ENCODE measurements around the gene SEMA7A. TPM values are rescaled to one million over a fixed set of nuclear protein-coding genes. Genes with fewer than 3 reads are reported as not detected.

The SEMA7A gene
- total RNA-seq, 2 donors from 2014 or later: 47.8 to 53.6 TPM

- ATAC-seq (no peak), DNase-seq (ENCODE audit: low spot score in 2 of 2) (no peak)
- Mint-ChIP-seq H3K36me3 (peaks cover 14 to 32% of the 10 kb centered on the region in 2 donors), H3K27ac (peak overlapping the region in 1 of 2 donors; percentile 59), H3K9me3 (no peaks in the 10 kb centered on the region)
Observed at GRCh38 chr15:74426404-74427281, 7.1 kb downstream of the SEMA7A start.

GRCh38 chr15:74425630-74426029, 8.1 kb downstream of the SEMA7A start:
- peaks cover 6 to 24% of the 10 kb centered on the region in 2 donors for H3K36me3 Mint-ChIP-seq
- no peak for ATAC-seq
- DNase-seq (ENCODE audit: low spot score in 2 of 2): no peak
- no peaks in the 10 kb centered on the region for H3K9me3 Mint-ChIP-seq
- peak overlapping the region in 1 of 2 donors; percentile 59 for H3K27ac Mint-ChIP-seq

DNA sequence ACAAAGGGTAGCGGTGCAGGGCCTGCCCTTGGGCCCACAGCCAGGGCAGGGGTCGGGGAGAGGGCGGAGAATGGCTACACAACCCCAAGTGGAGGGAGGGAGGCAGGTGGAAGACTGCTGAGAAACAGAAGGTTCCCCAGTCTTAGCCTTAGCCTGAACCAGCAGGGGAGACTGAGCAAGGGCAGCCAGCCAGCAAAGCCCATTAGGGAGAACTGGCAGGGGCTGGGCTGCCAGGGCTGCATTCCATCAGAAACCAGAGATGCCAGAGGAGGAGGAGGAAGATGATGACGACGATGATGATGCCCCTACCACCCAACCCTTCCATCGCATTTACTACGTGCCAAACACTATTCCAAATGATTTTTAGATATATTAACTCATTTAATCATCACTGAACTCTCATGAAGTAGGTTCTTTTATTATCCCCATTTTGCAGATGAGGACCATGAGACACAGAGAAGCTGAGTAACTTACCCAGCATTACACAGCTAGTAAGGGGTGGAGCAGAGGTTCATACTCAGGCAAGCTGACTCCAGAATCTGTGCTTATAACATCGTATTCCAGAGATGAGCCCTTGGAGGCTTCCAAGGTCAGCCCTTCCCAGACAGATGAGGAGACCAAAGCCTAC, 8.7 kb downstream of the SEMA7A start:
- Mint-ChIP-seq H3K9me3 (no peaks in the 10 kb centered on the region), H3K27ac (peak overlapping the region; percentile 39 to 51), H3K36me3 (peaks cover 5 to 24% of the 10 kb centered on the region in 2 donors)
- DNase-seq (ENCODE audit: low spot score in 2 of 2): no peak
- ATAC-seq: no peak

DNA sequence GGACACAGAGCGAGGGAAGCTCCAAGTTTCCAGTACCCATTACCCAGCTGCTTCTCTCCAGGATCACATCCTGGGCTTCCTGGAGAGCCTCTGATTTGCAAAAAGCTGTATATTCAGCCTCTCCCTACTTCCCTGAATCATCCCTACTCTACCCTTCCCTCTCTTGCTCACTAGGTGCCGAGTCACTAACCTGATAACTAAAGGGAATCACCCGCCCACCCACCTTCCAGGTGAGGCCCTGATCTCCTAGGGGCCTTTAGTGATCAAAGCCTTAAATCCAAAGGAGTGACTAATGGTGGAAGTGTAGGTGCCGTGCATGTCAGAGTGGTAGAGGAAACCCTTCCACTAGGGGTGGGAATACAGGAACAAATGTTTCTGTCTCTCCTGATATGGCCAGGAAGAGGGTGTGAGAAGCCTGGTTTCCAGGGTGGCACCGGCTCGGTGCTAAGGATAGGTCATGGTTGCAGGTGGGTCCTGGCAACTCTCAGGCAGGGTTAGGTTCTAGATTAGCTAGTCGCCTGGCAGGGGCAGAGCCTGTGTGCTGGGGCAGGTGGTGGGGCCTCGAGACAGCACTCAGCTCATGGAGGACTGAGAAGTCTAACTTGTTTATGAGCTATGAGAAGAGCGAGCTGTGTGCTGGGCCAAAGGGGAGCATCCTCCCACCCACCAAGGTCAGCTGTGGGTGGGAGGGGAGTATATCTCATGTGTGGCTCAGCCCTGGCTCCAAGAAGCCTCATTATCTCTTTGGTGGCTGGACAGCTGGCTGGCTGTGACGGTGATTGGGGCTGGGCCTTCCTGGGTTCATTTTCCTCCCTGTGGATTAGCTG, 10.1 kb downstream of the SEMA7A start:
- ATAC-seq: no peak
- Mint-ChIP-seq H3K9me3 (no peaks in the 10 kb centered on the region), H3K27ac (peak overlapping the region; percentile 39 to 93), H3K36me3 (peaks cover 0 to 23% of the 10 kb centered on the region in 2 donors)
- no peak for DNase-seq (ENCODE audit: low spot score in 2 of 2)

DNA sequence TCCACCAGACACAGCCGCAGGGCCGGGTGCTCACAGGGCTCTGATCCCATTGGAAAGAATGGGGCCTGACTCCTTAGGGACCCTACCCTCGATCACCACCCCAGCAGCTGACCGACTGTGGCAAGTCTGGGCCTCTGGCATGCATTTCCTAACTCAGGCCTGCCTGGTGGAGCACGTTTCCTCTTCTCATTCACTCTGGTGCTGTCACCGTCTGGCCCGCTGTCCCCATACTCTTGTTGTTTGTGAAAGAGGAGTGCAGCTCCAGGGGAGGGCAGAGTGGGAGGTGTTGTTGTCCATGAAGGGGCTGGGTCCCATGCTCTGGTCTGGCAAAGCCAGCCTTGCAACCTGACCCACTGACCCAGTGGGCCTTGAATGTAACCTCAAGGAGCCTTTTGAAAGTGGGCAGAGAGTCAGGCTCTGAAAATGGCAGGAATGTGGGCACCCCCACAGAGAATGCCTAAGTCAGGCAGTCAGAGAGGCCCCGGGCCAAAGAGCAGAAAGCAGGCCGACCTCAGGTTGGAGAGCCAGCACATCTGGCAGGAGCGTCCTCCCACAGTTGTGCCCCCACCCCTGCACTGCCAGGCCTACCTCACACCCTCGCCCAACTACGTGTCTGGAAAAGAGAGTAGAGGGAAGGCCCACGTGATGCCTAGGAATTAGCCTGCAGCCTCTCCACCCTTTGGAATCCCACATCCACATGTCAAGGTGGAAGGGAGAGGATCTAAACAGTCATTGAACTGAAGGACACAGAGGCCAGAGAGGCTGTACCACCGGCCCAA, 10.9 kb downstream of the SEMA7A start:
- H3K36me3 Mint-ChIP-seq: peaks cover 0 to 15% of the 10 kb centered on the region in 2 donors
- H3K27ac Mint-ChIP-seq: peak overlapping the region; percentile 39 to 62
- DNase-seq (ENCODE audit: low spot score in 2 of 2): no peak
- H3K9me3 Mint-ChIP-seq: no peaks in the 10 kb centered on the region
- ATAC-seq: no peak

DNA sequence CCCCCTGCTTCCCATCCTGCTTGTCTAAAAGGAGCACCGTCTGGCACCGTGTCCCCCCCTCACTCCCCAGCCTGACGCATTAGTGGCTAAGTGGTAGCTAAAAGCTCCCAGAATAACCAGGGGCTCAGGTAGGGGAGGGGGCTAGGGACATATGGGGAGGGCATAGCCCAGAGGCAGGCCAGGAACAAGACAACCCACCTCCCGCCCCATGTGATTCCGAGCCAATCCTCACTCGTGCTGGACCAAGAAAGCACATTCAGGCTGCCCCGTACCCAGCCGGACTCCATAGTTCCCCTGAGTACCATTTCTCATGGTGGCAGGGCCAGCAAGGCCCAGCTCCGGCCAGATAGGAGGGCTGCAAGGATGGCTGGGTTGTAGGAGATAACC, 11.5 kb downstream of the SEMA7A start:
- ATAC-seq (no peak), DNase-seq (ENCODE audit: low spot score in 2 of 2) (no peak)
- peaks cover 6 to 11% of the 10 kb centered on the region in 2 donors for H3K36me3 Mint-ChIP-seq
- H3K9me3 Mint-ChIP-seq: no peaks in the 10 kb centered on the region
- H3K27ac Mint-ChIP-seq: peak overlapping the region in 1 of 2 donors; percentile 39

DNA sequence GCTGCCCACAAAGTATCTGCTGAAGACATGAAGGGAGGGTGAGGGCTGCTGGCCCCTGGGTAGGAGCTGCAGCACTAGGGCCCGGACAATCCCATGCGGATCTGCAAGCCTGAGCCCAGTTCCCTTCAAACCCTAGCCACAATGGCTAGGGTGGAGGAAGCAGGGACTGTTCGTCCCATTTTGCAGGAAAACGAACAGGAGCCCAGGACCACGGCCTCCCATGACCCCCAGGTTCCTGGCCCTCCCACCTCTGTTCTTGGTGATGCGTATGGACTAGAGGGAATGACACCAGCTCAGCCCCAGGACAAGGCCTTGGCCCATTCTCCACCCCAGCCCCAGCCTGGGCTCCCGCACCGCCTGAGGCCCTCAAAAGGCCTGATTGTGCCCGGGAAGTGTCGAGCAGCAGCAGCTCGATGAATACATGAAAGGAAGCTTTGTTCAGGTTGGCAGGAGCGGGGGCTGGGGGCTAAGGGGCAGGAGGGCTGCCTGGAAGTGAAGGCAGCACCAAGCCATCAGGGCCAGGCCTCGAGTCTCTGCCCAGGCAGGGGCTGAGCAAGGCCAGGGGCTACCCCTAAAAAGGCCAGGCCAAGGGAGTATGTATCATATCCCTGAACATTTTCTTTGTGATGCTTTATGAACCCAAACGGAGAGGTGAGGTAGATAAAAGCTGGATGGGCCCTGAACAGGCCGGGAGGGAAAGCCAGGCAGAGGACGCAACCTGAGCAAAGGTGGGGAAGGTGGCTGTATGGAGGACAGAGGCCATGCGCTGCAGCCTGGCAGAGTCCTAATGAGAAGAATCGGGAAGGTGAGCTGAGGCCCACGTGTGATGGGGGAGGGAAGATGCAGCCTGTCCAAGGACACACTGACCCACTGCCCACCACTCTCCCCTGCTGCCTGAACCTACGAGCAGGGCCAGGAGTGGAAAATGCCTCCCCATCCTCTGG, 12.2 kb downstream of the SEMA7A start:
- no peaks in the 10 kb centered on the region for H3K9me3 Mint-ChIP-seq
- H3K27ac Mint-ChIP-seq: peak overlapping the region; percentile 9 to 50
- no peak for DNase-seq (ENCODE audit: low spot score in 2 of 2)
- H3K36me3 Mint-ChIP-seq: peaks cover 6 to 13% of the 10 kb centered on the region in 2 donors
- no peak for ATAC-seq

GRCh38 chr15:74420193-74420905, 13.4 kb downstream of the SEMA7A start:
- DNase-seq (ENCODE audit: low spot score in 2 of 2) (no peak), ATAC-seq (peak in 1 of 2 donors; percentile 16)
- Mint-ChIP-seq H3K36me3 (peaks cover 8 to 20% of the 10 kb centered on the region in 2 donors), H3K9me3 (no peaks in the 10 kb centered on the region), H3K27ac (peak overlapping the region; percentile 50 to 87)

DNA sequence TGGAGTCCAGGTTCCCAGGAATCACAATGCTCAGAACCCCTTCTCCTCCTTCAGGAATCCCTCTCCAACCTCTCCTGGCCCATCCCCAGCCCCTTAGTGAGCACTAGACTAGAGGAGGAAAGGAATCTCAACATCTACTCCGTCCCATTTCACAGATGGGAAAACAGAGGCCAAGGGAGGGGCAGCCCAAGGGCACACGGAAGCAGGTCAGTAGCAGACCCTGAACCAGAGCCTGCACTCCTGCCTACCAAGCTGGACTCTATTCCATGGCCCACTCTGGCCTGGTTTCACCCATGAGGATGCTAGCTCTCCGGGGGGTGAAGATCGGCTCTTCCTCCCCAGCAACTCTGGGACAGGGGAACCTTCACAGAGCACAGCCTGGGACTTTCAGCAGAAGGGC, 14.3 kb downstream of the SEMA7A start:
- Mint-ChIP-seq H3K36me3 (peaks cover 11 to 20% of the 10 kb centered on the region in 2 donors), H3K9me3 (no peaks in the 10 kb centered on the region), H3K27ac (peak overlapping the region in 1 of 2 donors; percentile 72)
- ATAC-seq (no peak), DNase-seq (ENCODE audit: low spot score in 2 of 2) (no peak)

- no peak for DNase-seq (ENCODE audit: low spot score in 2 of 2)
- no peaks in the 10 kb centered on the region for H3K9me3 Mint-ChIP-seq
- peaks cover 18 to 20% of the 10 kb centered on the region in 2 donors for H3K36me3 Mint-ChIP-seq
- no peak for ATAC-seq
- H3K27ac Mint-ChIP-seq: peak overlapping the region in 1 of 2 donors; percentile 85
Observed at GRCh38 chr15:74418575-74419338, 15.0 kb downstream of the SEMA7A start.

GRCh38 chr15:74417670-74418069, 16.1 kb downstream of the SEMA7A start:
- Mint-ChIP-seq H3K27ac (peak overlapping the region in 1 of 2 donors; percentile 92), H3K9me3 (no peaks in the 10 kb centered on the region), H3K36me3 (peaks cover 20 to 26% of the 10 kb centered on the region in 2 donors)
- no peak for ATAC-seq
- DNase-seq (ENCODE audit: low spot score in 2 of 2): no peak

GRCh38 chr15:74417225-74417624, 16.5 kb downstream of the SEMA7A start:
- no peaks in the 10 kb centered on the region for H3K9me3 Mint-ChIP-seq
- peak overlapping the region in 1 of 2 donors; percentile 92 for H3K27ac Mint-ChIP-seq
- DNase-seq (ENCODE audit: low spot score in 2 of 2) (no peak), ATAC-seq (no peak)
- peaks cover 20 to 26% of the 10 kb centered on the region in 2 donors for H3K36me3 Mint-ChIP-seq

DNA sequence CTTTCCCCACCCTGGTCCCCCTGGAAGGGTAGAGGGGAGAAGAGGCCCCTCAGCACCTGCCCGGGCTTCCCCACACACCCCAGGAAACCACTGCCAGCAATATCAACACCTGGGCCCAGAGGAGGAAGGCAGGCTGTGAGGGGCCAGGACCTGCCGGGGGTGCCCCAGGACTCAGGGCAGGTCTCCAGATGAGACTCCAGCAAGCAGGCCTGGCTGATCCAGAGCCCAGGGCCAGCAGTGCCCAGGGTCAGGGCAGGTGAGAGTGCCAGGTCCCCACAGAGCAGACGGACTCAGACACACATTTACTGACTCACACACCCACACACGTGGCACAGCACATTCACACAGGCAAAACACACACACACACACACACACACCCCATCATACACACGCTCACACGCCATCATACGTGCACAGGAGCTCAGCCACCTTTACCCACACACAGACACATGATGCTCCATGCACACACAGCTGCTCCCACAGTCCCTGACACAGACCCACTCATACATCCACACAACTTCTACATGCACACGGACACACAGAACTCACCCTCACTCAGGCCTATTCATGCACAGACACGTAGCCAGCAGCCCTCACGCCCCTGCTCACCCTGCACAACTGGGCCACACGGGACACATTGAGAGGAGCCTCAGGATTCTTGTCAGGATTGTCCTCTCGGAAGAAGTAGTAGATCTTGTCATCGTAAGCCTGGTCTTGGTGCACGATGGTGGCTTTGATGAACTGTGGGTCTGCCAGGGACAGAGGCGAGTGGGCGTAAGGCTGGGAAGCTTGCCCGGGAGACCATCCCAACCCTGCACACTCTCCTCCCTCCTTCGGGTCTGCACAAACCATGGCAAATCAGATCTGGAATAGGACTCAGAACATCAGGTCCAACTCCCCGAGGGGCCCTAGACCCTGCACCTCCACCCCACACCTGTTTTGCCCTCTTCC, 17.5 kb downstream of the SEMA7A start:
- H3K36me3 Mint-ChIP-seq: peaks cover 26 to 34% of the 10 kb centered on the region in 2 donors
- H3K27ac Mint-ChIP-seq: peak overlapping the region; percentile 27 to 92
- DNase-seq (ENCODE audit: low spot score in 2 of 2): no peak
- H3K9me3 Mint-ChIP-seq: no peaks in the 10 kb centered on the region
- peak in 1 of 2 donors; percentile 16 for ATAC-seq
